ENCODE results near the gene TMED10. TPM values are rescaled to one million over a fixed set of nuclear protein-coding genes. Genes with fewer than 3 reads are reported as not detected.
"Not testable (repeated sequence)": the region's sequence is repeated elsewhere in the genome, so short reads cannot be mapped to it uniquely, and the experiment has no call there.

TMED10 gene
- total RNA-seq, 1 donor from 2014 or later, result 237 TPM

- Mint-ChIP-seq H3K27ac (no peak overlapping the region), H3K4me3 (no peak overlapping the region), H3K4me1 (peaks cover 12% of the 10 kb centered on the region), H3K9me3 (peaks cover 6% of the 10 kb centered on the region), H3K27me3 (ENCODE audit: low read depth) (no peaks in the 10 kb centered on the region), H3K36me3 (no peaks in the 10 kb centered on the region)
- DNase-seq (ENCODE audit: low spot score in 2 of 2, unreplicated experiment in 2 of 2), result no peak
- TF ChIP-seq, protein P1, sequence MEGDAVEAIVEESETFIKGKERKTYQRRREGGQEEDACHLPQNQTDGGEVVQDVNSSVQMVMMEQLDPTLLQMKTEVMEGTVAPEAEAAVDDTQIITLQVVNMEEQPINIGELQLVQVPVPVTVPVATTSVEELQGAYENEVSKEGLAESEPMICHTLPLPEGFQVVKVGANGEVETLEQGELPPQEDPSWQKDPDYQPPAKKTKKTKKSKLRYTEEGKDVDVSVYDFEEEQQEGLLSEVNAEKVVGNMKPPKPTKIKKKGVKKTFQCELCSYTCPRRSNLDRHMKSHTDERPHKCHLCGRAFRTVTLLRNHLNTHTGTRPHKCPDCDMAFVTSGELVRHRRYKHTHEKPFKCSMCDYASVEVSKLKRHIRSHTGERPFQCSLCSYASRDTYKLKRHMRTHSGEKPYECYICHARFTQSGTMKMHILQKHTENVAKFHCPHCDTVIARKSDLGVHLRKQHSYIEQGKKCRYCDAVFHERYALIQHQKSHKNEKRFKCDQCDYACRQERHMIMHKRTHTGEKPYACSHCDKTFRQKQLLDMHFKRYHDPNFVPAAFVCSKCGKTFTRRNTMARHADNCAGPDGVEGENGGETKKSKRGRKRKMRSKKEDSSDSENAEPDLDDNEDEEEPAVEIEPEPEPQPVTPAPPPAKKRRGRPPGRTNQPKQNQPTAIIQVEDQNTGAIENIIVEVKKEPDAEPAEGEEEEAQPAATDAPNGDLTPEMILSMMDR (IDR thresholded peaks at IDR 0.05; ENCODE audit: unreplicated experiment), result no peak
These were observed 9.0 kb upstream of the TMED10 start for GRCh38 chr14:75185251-75186040.

DNA sequence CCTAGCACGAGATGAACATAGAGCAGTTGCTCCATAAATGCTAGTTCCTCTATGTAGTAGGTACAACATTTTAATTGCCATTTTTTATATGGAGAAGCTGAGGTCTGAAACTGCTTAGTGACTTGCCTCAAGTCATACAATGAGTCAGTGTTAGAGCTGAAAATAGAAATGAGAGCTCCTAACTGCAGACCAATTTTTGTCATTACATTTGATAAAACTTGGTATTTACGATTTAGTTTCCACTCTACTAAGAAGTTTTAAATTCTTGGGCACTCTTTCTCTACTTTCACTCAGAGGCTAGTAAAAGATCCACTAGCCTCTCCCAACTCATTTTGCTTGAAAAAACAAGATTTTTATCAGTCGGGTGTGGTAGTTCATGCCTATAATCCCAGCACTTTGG lies 8.1 kb upstream of the TMED10 start:
- DNase-seq (ENCODE audit: low spot score in 2 of 2, unreplicated experiment in 2 of 2), result no peak
- no peak overlapping the region for H3K4me3 Mint-ChIP-seq
- no peaks in the 10 kb centered on the region for H3K27me3 Mint-ChIP-seq (ENCODE audit: low read depth)
- H3K4me1 Mint-ChIP-seq, result peaks cover 12% of the 10 kb centered on the region
- H3K9me3 Mint-ChIP-seq, result peaks cover 6% of the 10 kb centered on the region
- H3K27ac Mint-ChIP-seq, result peak overlapping the region; percentile 12
- TF ChIP-seq, protein P1 (IDR thresholded peaks at IDR 0.05; ENCODE audit: unreplicated experiment), result no peak
- H3K36me3 Mint-ChIP-seq, result no peaks in the 10 kb centered on the region

GRCh38 chr14:75184039-75184438 lies 7.6 kb upstream of the TMED10 start:
- Mint-ChIP-seq H3K4me1 (peaks cover 12% of the 10 kb centered on the region), H3K27ac (no peak overlapping the region), H3K9me3 (peaks cover 3% of the 10 kb centered on the region), H3K36me3 (no peaks in the 10 kb centered on the region), H3K4me3 (no peak overlapping the region), H3K27me3 (ENCODE audit: low read depth) (no peaks in the 10 kb centered on the region)
- TF ChIP-seq, protein P1 (IDR thresholded peaks at IDR 0.05; ENCODE audit: unreplicated experiment), result no peak
- no peak for DNase-seq (ENCODE audit: low spot score in 2 of 2, unreplicated experiment in 2 of 2)

- TF ChIP-seq, protein P1 (IDR thresholded peaks at IDR 0.05; ENCODE audit: unreplicated experiment), result no peak
- Mint-ChIP-seq H3K27ac (peak overlapping the region; percentile 81), H3K9me3 (peaks cover under 1% of the 10 kb centered on the region), H3K27me3 (ENCODE audit: low read depth) (no peaks in the 10 kb centered on the region), H3K4me3 (no peak overlapping the region), H3K36me3 (no peaks in the 10 kb centered on the region), H3K4me1 (peaks cover 12% of the 10 kb centered on the region)
- no peak for DNase-seq (ENCODE audit: low spot score in 2 of 2, unreplicated experiment in 2 of 2)
These were observed 6.8 kb upstream of the TMED10 start for GRCh38 chr14:75183225-75183624.

- H3K9me3 Mint-ChIP-seq, result no peaks in the 10 kb centered on the region
- no peaks in the 10 kb centered on the region for H3K36me3 Mint-ChIP-seq
- TF ChIP-seq, protein P1 (IDR thresholded peaks at IDR 0.05; ENCODE audit: unreplicated experiment), result no peak
- H3K4me1 Mint-ChIP-seq, result peaks cover 12% of the 10 kb centered on the region
- H3K4me3 Mint-ChIP-seq, result no peak overlapping the region
- H3K27me3 Mint-ChIP-seq (ENCODE audit: low read depth), result no peaks in the 10 kb centered on the region
- peak overlapping the region; percentile 81 for H3K27ac Mint-ChIP-seq
- DNase-seq (ENCODE audit: low spot score in 2 of 2, unreplicated experiment in 2 of 2), result no peak
These were observed 6.4 kb upstream of the TMED10 start for GRCh38 chr14:75182821-75183220.

DNA sequence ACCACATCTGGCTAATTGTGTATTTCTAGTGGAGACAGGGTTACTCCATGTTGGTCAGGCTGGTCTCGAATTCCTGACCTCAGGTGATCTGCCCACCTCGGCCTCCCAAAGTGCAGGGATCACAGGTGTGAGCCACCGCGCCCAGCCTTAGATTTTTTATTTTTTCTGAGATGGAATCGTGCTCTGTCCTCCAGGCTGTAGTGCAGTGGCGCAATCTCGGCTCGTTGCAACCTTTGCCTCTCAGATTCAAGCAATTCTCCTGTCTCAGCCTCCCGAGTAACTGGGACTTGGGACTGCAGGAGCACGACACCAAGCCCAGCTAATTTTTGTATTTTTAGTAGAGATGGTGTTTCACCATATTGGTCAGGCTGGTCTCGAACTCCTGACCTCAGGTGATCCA lies 5.8 kb upstream of the TMED10 start:
- H3K27me3 Mint-ChIP-seq (ENCODE audit: low read depth); H3K4me3 Mint-ChIP-seq; H3K9me3 Mint-ChIP-seq; H3K36me3 Mint-ChIP-seq; DNase-seq (ENCODE audit: low spot score in 2 of 2, unreplicated experiment in 2 of 2): not testable (repeated sequence)
- H3K27ac Mint-ChIP-seq, result peak overlapping the region; percentile 81
- peaks cover 12% of the 10 kb centered on the region for H3K4me1 Mint-ChIP-seq
